ENCODE data around the gene RBMS3. TPM values are rescaled to one million over a fixed set of nuclear protein-coding genes. Genes with fewer than 3 reads are reported as not detected.

The RBMS3 gene
- total and polyA plus RNA-seq, 2 donors = 12.8 to 19.9 TPM

GRCh38 chr3:29751647-29752314, 470.9 kb downstream of the RBMS3 start:
- Histone ChIP-seq H3K4me1 (ENCODE audit: control insufficient read depth in 2 of 2, insufficient read depth in 2 of 2, low read length in 2 of 2) (no peaks in the 10 kb centered on the region), H3K9me3 (ENCODE audit: control insufficient read depth in 2 of 2, insufficient read depth in 1 of 2, low read length in 1 of 2) (no peaks in the 10 kb centered on the region), H3K27ac (ENCODE audit: low read depth in 1 of 2, low read length in 1 of 2) (no peak overlapping the region), H3K4me3 (ENCODE audit: low read length in 2 of 2) (no peak overlapping the region), H3K36me3 (ENCODE audit: control insufficient read depth in 2 of 2, insufficient read depth in 2 of 2, low read length in 1 of 2) (no peaks in the 10 kb centered on the region), H3K27me3 (ENCODE audit: control insufficient read depth in 2 of 2, insufficient read depth in 1 of 2, low read length in 1 of 2) (no peaks in the 10 kb centered on the region)
- WGBS = 83% methylated on average over 9 of the region's 9 CpGs
- DNase-seq (ENCODE audit: low read depth in 6 of 9, low spot score in 9 of 9) = no peak

DNA sequence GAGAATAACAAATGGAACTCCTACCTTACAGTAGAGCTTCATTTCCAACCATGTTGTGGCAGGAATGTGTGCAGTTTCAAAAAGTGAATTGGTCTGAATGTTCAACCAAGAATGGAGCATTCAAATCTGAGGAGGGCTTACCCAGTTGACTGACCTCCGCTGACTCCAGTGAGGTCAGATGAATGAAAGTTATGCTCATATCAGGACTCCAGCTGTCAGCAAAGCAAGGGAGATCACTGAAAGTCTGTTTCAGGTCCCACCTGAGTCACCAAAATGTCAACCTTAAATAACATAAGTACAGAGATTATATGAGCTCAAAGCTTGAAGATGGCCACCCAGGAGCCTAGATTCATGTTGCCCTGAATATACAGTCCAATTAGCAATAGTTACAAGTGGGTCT, 473.5 kb downstream of the RBMS3 start:
- 97% methylated on average over 1 of the region's 1 CpG for WGBS
- DNase-seq (ENCODE audit: low read depth in 6 of 9, low spot score in 9 of 9) = no peak
- no peak overlapping the region for H3K27ac ChIP-seq (ENCODE audit: low read depth in 1 of 2, low read length in 1 of 2)
- no peaks in the 10 kb centered on the region for H3K4me1 ChIP-seq (ENCODE audit: control insufficient read depth in 2 of 2, insufficient read depth in 2 of 2, low read length in 2 of 2)
- no peaks in the 10 kb centered on the region for H3K36me3 ChIP-seq (ENCODE audit: control insufficient read depth in 2 of 2, insufficient read depth in 2 of 2, low read length in 1 of 2)
- no peaks in the 10 kb centered on the region for H3K9me3 ChIP-seq (ENCODE audit: control insufficient read depth in 2 of 2, insufficient read depth in 1 of 2, low read length in 1 of 2)
- no peaks in the 10 kb centered on the region for H3K27me3 ChIP-seq (ENCODE audit: control insufficient read depth in 2 of 2, insufficient read depth in 1 of 2, low read length in 1 of 2)
- no peak overlapping the region for H3K4me3 ChIP-seq (ENCODE audit: low read length in 2 of 2)

GRCh38 chr3:29755416-29755815, 474.5 kb downstream of the RBMS3 start:
- H3K27me3 ChIP-seq (ENCODE audit: control insufficient read depth in 2 of 2, insufficient read depth in 1 of 2, low read length in 1 of 2) = no peaks in the 10 kb centered on the region
- H3K36me3 ChIP-seq (ENCODE audit: control insufficient read depth in 2 of 2, insufficient read depth in 2 of 2, low read length in 1 of 2) = no peaks in the 10 kb centered on the region
- no peaks in the 10 kb centered on the region for H3K4me1 ChIP-seq (ENCODE audit: control insufficient read depth in 2 of 2, insufficient read depth in 2 of 2, low read length in 2 of 2)
- no peak overlapping the region for H3K4me3 ChIP-seq (ENCODE audit: low read length in 2 of 2)
- no peak for DNase-seq (ENCODE audit: low read depth in 6 of 9, low spot score in 9 of 9)
- H3K27ac ChIP-seq (ENCODE audit: low read depth in 1 of 2, low read length in 1 of 2) = no peak overlapping the region
- WGBS = 86% methylated on average over 1 of the region's 1 CpG
- H3K9me3 ChIP-seq (ENCODE audit: control insufficient read depth in 2 of 2, insufficient read depth in 1 of 2, low read length in 1 of 2) = no peaks in the 10 kb centered on the region

DNA sequence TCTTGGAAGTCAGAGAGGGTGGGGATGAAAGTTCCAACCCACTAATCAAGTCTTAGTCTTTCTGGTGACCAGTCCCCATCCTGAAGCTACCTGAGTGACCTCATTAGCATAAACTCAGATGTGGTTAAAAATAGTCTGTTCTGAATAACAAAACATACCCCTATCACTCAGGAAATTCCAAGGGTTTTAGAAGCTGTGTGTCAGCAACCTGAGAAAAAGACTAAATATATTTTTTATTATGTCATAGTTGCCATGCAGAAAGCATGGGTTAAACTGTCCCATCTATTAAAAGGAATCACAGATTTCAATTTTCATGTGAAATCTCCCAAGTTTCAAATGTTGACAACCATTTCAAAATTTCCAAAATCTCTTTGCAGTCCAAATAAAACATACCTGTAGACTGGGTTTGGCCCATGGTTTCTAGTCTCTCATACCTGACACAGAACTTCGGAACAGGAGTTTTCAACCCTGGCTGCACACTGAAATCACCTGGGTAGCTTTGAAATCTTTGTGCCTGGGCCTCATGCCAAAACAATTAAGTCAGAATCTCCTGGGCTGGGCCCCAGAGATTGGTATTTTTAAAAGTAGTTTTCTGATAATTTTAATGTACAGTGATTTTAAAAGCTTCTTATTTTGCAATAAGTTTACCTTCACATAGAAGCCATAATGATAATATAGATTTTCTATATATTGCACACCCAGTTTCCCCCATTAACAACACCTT, 476.3 kb downstream of the RBMS3 start:
- Histone ChIP-seq H3K9me3 (ENCODE audit: control insufficient read depth in 2 of 2, insufficient read depth in 1 of 2, low read length in 1 of 2) (no peaks in the 10 kb centered on the region), H3K27ac (ENCODE audit: low read depth in 1 of 2, low read length in 1 of 2) (peak overlapping the region in 1 of 2 donors; percentile 42), H3K4me3 (ENCODE audit: low read length in 2 of 2) (no peak overlapping the region), H3K36me3 (ENCODE audit: control insufficient read depth in 2 of 2, insufficient read depth in 2 of 2, low read length in 1 of 2) (no peaks in the 10 kb centered on the region), H3K4me1 (ENCODE audit: control insufficient read depth in 2 of 2, insufficient read depth in 2 of 2, low read length in 2 of 2) (no peaks in the 10 kb centered on the region), H3K27me3 (ENCODE audit: control insufficient read depth in 2 of 2, insufficient read depth in 1 of 2, low read length in 1 of 2) (no peaks in the 10 kb centered on the region)
- DNase-seq (ENCODE audit: low read depth in 6 of 9, low spot score in 9 of 9) = no peak
- WGBS = 89% methylated on average over 1 of the region's 1 CpG

GRCh38 chr3:29758108-29758433, 477.2 kb downstream of the RBMS3 start:
- H3K9me3 ChIP-seq (ENCODE audit: control insufficient read depth in 2 of 2, insufficient read depth in 1 of 2, low read length in 1 of 2) = no peaks in the 10 kb centered on the region
- no peak overlapping the region for H3K27ac ChIP-seq (ENCODE audit: low read depth in 1 of 2, low read length in 1 of 2)
- no peaks in the 10 kb centered on the region for H3K27me3 ChIP-seq (ENCODE audit: control insufficient read depth in 2 of 2, insufficient read depth in 1 of 2, low read length in 1 of 2)
- no peak for DNase-seq (ENCODE audit: low read depth in 6 of 9, low spot score in 9 of 9)
- H3K4me3 ChIP-seq (ENCODE audit: low read length in 2 of 2) = no peak overlapping the region
- H3K36me3 ChIP-seq (ENCODE audit: control insufficient read depth in 2 of 2, insufficient read depth in 2 of 2, low read length in 1 of 2) = no peaks in the 10 kb centered on the region
- no peaks in the 10 kb centered on the region for H3K4me1 ChIP-seq (ENCODE audit: control insufficient read depth in 2 of 2, insufficient read depth in 2 of 2, low read length in 2 of 2)

DNA sequence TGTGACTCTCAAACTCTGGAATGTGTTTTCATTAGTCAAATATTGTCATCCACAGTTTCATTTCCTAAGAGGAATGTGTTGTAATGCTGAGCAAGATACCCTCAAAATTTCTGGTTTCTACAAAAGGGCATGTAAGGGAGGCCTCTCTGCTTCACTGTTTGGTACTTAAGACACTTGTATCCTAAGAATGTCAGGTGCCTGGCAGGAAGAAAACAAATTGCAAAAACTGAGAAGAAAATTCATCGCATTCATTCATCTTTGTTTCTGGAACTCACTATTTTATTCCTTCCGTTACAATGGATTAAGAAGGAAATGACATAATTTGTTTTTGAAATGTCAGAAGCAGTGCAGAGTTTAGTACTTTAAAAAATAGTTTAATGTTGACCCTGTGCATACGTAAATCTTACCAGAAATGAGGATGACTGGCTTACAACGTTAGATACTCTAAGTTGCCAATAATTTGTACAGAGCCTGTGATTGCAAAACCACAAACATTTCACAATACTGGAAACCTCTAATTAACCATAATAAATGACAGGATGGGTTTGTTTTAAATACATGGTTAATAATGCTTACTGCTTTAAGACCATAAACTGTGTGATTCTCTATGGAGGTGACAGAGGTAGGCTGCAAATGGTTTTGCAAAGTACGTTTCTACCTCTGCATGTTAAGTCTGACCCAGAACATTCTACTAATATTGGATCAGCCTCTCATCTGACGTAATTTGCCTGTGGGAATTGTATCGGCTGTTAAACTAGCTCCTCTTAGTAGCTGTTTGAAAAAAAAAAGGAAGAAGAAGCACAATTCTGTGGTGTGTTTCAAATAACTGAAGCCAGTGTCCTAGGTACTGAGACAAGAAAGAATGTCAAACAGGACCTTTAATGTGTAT, 477.8 kb downstream of the RBMS3 start:
- Histone ChIP-seq H3K27ac (ENCODE audit: low read depth in 1 of 2, low read length in 1 of 2) (peak overlapping the region in 1 of 2 donors; percentile 25), H3K36me3 (ENCODE audit: control insufficient read depth in 2 of 2, insufficient read depth in 2 of 2, low read length in 1 of 2) (no peaks in the 10 kb centered on the region)
- no peak for DNase-seq (ENCODE audit: low read depth in 6 of 9, low spot score in 9 of 9)

DNA sequence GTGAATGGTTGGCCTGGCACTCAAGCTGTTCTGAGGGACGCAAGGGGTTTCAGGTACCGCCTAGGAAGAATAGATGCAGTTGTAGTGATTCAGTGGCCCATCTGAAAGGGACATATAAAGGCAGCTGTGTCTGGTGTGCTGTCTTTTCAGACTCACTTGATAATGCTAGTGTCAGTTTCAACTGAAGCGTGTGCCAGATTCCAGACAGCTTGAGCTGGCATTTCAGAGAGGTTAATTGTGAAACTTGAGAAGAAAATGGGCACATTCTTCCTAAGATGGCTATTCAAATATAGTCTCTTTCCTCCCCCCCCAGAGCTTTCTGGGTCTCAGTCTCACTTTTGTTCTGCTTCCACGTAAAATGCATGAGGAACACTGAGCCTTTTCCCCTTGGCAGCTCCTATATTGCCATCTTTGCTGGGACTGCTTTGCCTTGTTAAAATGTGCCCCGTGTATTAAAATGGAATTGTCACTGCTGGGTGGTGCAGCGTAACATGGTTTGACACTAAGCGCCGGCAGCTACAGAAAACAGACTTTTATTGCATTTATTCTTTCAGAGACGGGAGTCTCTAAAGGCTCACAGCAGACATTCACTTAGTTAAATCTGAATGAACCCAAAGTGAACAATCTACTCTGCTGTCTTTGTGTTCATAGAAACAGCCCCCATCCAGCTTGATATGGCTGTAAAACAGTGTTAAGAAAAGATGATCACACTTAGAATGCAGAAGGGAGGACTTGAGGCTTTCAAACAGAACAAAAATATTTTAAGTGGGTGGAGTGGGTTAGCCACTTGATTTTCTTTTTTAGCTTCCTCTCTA, 478.7 kb downstream of the RBMS3 start:
- no peaks in the 10 kb centered on the region for H3K4me1 ChIP-seq (ENCODE audit: control insufficient read depth in 2 of 2, insufficient read depth in 2 of 2, low read length in 2 of 2)

More for the DNA sequence above, 477.8 kb downstream of the RBMS3 start:
- 83% methylated on average over 7 of the region's 7 CpGs for WGBS
- Histone ChIP-seq H3K9me3 (ENCODE audit: control insufficient read depth in 2 of 2, insufficient read depth in 1 of 2, low read length in 1 of 2) (no peaks in the 10 kb centered on the region), H3K4me1 (ENCODE audit: control insufficient read depth in 2 of 2, insufficient read depth in 2 of 2, low read length in 2 of 2) (no peaks in the 10 kb centered on the region), H3K4me3 (ENCODE audit: low read length in 2 of 2) (no peak overlapping the region), H3K27me3 (ENCODE audit: control insufficient read depth in 2 of 2, insufficient read depth in 1 of 2, low read length in 1 of 2) (no peaks in the 10 kb centered on the region)

DNA sequence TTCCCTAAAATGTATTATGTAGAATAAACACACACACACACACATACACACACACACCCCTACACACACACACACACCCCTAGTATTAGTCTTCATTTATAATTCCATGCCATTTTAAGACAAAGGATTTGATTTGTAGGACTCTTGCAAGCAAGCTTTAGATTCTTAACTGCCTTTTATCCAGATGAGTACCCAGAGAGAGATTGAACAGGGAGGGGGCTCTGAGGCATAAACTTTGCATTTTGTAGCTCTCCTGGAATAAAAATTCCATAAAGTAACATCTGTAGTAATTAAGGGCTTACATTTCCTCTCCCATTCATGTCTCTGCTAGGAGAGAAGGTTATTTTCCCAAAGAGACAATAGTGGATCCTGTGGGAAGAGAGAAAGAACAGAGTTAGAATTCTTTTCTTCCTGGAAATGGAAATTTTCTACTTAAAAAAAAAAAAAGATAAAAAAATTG, 479.4 kb downstream of the RBMS3 start:
- Histone ChIP-seq H3K4me3 (ENCODE audit: low read length in 2 of 2) (no peak overlapping the region), H3K27ac (ENCODE audit: low read depth in 1 of 2, low read length in 1 of 2) (no peak overlapping the region), H3K4me1 (ENCODE audit: control insufficient read depth in 2 of 2, insufficient read depth in 2 of 2, low read length in 2 of 2) (no peaks in the 10 kb centered on the region), H3K9me3 (ENCODE audit: control insufficient read depth in 2 of 2, insufficient read depth in 1 of 2, low read length in 1 of 2) (no peaks in the 10 kb centered on the region), H3K27me3 (ENCODE audit: control insufficient read depth in 2 of 2, insufficient read depth in 1 of 2, low read length in 1 of 2) (no peaks in the 10 kb centered on the region), H3K36me3 (ENCODE audit: control insufficient read depth in 2 of 2, insufficient read depth in 2 of 2, low read length in 1 of 2) (no peaks in the 10 kb centered on the region)
- DNase-seq (ENCODE audit: low read depth in 6 of 9, low spot score in 9 of 9) = no peak

More for the DNA sequence above, 478.7 kb downstream of the RBMS3 start:
- Histone ChIP-seq H3K36me3 (ENCODE audit: control insufficient read depth in 2 of 2, insufficient read depth in 2 of 2, low read length in 1 of 2) (no peaks in the 10 kb centered on the region), H3K27me3 (ENCODE audit: control insufficient read depth in 2 of 2, insufficient read depth in 1 of 2, low read length in 1 of 2) (no peaks in the 10 kb centered on the region), H3K4me3 (ENCODE audit: low read length in 2 of 2) (no peak overlapping the region), H3K27ac (ENCODE audit: low read depth in 1 of 2, low read length in 1 of 2) (peak overlapping the region in 1 of 2 donors; percentile 18), H3K9me3 (ENCODE audit: control insufficient read depth in 2 of 2, insufficient read depth in 1 of 2, low read length in 1 of 2) (no peaks in the 10 kb centered on the region)
- no peak for DNase-seq (ENCODE audit: low read depth in 6 of 9, low spot score in 9 of 9)
- 94% methylated on average over 9 of the region's 9 CpGs for WGBS
